Measurements from ENCODE around the gene IGF2R.

DNA sequence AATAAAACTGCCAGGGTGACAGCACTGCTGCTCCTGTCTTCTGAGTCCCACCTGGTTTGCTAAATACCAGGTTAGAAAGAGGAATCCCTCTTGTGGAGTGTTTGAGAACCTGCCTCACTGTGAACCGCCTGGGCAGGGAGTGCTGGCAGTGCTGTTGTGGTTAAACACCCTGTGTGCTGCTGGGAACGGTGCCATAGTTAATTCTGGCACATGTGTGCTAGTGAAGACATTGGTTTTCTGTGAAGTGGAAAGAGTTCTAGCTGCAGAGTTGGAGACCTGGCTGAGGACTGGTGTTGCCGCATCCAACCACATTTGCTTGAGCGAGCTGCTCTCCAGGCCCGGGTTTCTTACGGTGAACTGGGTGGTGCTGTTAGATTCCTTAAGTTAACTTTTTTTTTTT lies 72.7 kb downstream of the IGF2R start:
- TF ChIP-seq, protein P1, sequence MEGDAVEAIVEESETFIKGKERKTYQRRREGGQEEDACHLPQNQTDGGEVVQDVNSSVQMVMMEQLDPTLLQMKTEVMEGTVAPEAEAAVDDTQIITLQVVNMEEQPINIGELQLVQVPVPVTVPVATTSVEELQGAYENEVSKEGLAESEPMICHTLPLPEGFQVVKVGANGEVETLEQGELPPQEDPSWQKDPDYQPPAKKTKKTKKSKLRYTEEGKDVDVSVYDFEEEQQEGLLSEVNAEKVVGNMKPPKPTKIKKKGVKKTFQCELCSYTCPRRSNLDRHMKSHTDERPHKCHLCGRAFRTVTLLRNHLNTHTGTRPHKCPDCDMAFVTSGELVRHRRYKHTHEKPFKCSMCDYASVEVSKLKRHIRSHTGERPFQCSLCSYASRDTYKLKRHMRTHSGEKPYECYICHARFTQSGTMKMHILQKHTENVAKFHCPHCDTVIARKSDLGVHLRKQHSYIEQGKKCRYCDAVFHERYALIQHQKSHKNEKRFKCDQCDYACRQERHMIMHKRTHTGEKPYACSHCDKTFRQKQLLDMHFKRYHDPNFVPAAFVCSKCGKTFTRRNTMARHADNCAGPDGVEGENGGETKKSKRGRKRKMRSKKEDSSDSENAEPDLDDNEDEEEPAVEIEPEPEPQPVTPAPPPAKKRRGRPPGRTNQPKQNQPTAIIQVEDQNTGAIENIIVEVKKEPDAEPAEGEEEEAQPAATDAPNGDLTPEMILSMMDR (IDR thresholded peaks at IDR 0.05), result peak in 3 of 4 experiments; percentile 20 to 62 (median 62)
- no peak for TF ChIP-seq POLR2A (IDR thresholded peaks at IDR 0.05)
